ENCODE measurements around the gene FOXD3. TPM values are rescaled to one million over a fixed set of nuclear protein-coding genes. Genes with fewer than 3 reads are reported as not detected.

Gene FOXD3
- total RNA-seq, 4 donors from 2014 or later, result 15.9 to 37.6 (median 25.6) TPM

DNA sequence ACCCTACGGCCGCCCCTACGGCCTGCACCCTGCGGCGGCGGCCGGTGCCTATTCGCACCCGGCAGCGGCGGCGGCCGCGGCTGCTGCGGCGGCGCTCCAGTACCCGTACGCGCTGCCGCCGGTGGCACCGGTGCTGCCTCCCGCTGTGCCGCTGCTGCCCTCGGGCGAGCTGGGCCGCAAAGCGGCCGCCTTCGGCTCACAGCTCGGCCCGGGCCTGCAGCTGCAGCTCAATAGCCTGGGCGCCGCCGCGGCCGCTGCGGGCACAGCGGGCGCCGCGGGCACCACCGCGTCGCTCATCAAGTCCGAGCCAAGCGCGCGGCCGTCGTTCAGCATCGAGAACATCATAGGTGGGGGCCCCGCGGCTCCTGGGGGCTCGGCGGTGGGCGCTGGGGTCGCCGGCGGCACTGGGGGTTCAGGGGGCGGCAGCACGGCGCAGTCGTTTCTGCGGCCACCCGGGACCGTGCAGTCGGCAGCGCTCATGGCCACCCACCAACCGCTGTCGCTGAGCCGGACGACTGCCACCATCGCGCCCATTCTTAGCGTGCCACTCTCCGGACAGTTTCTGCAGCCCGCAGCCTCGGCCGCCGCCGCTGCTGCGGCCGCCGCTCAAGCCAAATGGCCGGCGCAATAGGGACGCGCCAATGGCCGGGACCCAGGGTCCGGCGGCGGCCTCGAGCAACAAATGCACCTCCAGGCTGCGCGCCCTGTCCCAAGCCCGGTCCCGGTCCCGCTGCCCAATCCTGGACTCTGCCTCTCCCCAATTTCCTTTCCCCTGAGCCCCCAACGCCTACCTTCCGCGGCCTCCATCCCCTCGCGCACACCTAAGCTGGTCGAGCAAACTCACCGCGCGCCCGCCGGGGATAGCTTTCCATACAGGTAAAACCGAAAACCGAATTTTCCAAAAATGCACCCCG is 1.8 kb downstream of the FOXD3 start:
- peaks cover 0 to 3% (median 0%) of the 10 kb centered on the region in 3 donors for H3K36me3 ChIP-seq
- peaks cover 3 to 96% of the 10 kb centered on the region in 2 donors for H3K27me3 ChIP-seq
- TF ChIP-seq POLR2A (IDR thresholded peaks at IDR 0.05) (no peak), CTCF (IDR thresholded peaks at IDR 0.05) (no peak), EP300 (IDR thresholded peaks at IDR 0.05) (peak in 1 of 2 donors; percentile 24)
- WGBS, 2 donors, result 5% methylated on average over 26 to 83 of the region's 114 CpGs
- no peaks in the 10 kb centered on the region for H3K9me3 ChIP-seq
- peak overlapping the region; percentile 93 to 99 (median 96) for H3K27ac ChIP-seq
- H3K4me3 ChIP-seq, result peak overlapping the region; percentile 50 to 69 (median 54)
- DNase-seq (ENCODE audit: low spot score in 2 of 2), result no peak
- peaks cover 0 to 49% (median 11%) of the 10 kb centered on the region in 4 donors for H3K4me1 ChIP-seq

DNA sequence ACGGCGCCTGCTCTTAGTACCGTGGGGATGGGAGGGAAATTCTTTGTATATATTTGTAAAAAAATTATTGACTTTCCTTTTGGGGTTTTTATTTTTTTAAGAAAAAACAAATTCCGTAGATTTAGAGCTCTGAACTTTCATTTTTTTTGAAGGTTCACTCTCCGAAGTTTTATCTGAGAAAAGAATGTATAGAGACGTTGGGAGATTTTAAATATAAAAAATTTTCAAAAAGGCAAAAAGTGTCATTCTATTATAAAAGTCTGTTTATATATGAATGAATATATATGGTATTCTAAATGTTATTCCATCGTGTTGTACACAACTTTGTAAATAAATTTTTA is 2.4 kb downstream of the FOXD3 start:
- no peak for DNase-seq (ENCODE audit: low spot score in 2 of 2)
- TF ChIP-seq EP300 (IDR thresholded peaks at IDR 0.05) (no peak), POLR2A (IDR thresholded peaks at IDR 0.05) (no peak)
- Histone ChIP-seq H3K4me1 (peaks cover 0 to 51% (median 11%) of the 10 kb centered on the region in 4 donors), H3K4me3 (peak overlapping the region; percentile 50 to 69 (median 54)), H3K27me3 (peaks cover 3 to 96% of the 10 kb centered on the region in 2 donors), H3K9me3 (no peaks in the 10 kb centered on the region), H3K27ac (peak overlapping the region; percentile 93 to 99 (median 96)), H3K36me3 (peaks cover 0 to 3% (median 0%) of the 10 kb centered on the region in 3 donors)
- 10% methylated on average over 7 of the region's 7 CpGs for WGBS, 2 donors

DNA sequence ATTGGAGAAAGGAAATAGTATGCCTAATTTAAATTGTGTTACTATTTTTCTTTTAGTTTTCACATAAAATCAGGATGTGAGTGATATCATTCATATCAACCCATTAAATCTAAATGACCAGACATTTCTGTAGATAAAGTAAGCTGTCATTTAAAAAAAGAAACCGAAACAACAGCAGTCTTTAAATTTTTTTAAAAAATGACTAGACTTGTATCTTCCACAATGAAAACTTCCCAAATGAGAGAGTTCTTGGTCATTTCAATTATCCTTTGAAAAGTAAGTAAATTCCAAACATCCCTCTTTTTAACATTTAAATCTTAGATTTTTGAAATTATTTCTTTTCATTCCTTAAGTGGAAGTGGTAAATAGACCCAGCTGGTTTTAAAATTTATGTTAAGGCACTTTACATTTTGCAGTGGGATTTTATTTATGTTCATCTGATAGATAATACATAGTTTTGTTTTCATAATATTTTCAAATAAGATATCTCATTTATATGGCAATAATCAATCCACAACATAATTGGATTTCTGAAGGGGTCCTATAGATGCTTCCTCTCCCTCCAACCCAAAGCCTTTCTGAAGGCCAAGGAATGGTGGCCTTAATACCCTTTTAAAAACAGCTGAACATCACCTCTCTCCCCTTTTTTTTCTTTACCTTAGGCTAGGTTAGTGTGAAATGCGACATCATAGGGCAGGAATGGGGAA is 3.1 kb downstream of the FOXD3 start:
- DNase-seq (ENCODE audit: low spot score in 2 of 2), result no peak
- WGBS, 2 donors, result 14 to 16% methylated on average over 2 of the region's 2 CpGs
- H3K9me3 ChIP-seq, result no peaks in the 10 kb centered on the region
- peaks cover 0 to 51% (median 11%) of the 10 kb centered on the region in 4 donors for H3K4me1 ChIP-seq
- H3K27me3 ChIP-seq, result peaks cover 0 to 96% of the 10 kb centered on the region in 2 donors
- peak overlapping the region; percentile 50 to 69 (median 54) for H3K4me3 ChIP-seq
- H3K36me3 ChIP-seq, result peaks cover 0 to 3% (median 0%) of the 10 kb centered on the region in 3 donors
- H3K27ac ChIP-seq, result peak overlapping the region; percentile 93 to 99 (median 96)
- TF ChIP-seq EP300 (IDR thresholded peaks at IDR 0.05) (no peak), CTCF (IDR thresholded peaks at IDR 0.05) (no peak), POLR2A (IDR thresholded peaks at IDR 0.05) (no peak)

GRCh38 chr1:63326106-63326472 is 3.7 kb downstream of the FOXD3 start:
- no peaks in the 10 kb centered on the region for H3K9me3 ChIP-seq
- 9 to 11% methylated on average over 20 of the region's 20 CpGs for WGBS, 2 donors
- peaks cover 0 to 46% (median 11%) of the 10 kb centered on the region in 4 donors for H3K4me1 ChIP-seq
- H3K36me3 ChIP-seq, result peaks cover 0 to 3% (median 0%) of the 10 kb centered on the region in 3 donors
- H3K4me3 ChIP-seq, result peak overlapping the region; percentile 50 to 69 (median 54)
- DNase-seq (ENCODE audit: low spot score in 2 of 2), result no peak
- H3K27ac ChIP-seq, result peak overlapping the region; percentile 93 to 99 (median 96)
- H3K27me3 ChIP-seq, result peaks cover 0 to 96% of the 10 kb centered on the region in 2 donors
- TF ChIP-seq EP300 (IDR thresholded peaks at IDR 0.05) (peak in 1 of 2 donors; percentile 25), CTCF (IDR thresholded peaks at IDR 0.05) (no peak)

DNA sequence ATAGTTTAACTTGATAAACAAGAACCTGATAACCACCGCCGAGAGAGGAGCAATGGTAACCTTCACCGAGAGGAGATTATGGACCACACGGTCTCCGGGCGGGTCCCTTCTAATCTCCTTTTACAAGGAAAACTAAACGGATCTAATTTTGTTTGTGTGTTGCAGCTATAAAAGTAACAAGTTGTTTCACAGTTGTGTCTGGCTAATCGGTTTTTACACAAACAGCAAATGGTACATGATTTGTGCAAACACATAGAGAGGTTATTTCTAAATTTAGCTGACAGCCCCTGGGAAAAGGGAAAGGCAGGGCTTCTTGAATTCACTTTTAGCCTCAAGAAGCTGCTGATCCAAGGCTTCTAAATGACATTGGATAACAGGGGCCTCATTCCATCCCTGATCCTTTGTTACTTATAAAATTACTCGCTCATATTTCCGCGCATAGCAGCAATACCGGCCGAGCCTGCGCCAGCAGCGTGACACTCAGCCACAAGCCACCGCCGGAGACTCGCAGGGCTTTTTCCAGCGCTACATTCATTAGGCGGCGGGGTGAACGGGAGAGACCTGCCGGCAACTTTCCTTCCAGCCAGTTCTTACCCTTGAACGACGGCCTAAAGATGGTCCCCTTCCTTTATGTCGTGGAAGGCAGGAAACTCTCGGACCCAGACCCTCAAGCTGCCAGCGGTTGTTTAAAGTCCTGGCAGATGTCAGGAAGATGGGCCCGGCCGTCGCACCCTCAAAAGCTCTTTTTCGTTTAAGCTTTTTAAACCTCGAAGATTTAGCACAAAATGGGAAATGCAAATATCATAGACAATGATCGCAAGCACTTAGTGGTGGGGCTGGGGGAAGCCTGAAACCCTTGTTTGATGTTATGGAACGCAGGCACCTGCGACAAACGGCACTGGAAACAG is 4.4 kb downstream of the FOXD3 start:
- H3K27me3 ChIP-seq, result peaks cover 0 to 96% of the 10 kb centered on the region in 2 donors
- no peak for DNase-seq (ENCODE audit: low spot score in 2 of 2)
- H3K36me3 ChIP-seq, result peaks cover 0 to 3% (median 0%) of the 10 kb centered on the region in 3 donors
- 10 to 12% methylated on average over 37 of the region's 37 CpGs for WGBS, 2 donors
- TF ChIP-seq CTCF (IDR thresholded peaks at IDR 0.05) (no peak), EP300 (IDR thresholded peaks at IDR 0.05) (no peak), POLR2A (IDR thresholded peaks at IDR 0.05) (no peak)
- peak overlapping the region; percentile 93 to 99 (median 96) for H3K27ac ChIP-seq
- peaks cover 0 to 41% (median 11%) of the 10 kb centered on the region in 4 donors for H3K4me1 ChIP-seq
- H3K4me3 ChIP-seq, result peak overlapping the region; percentile 50 to 69 (median 54)
- no peaks in the 10 kb centered on the region for H3K9me3 ChIP-seq
